ENCODE data around the gene IL31RA.

DNA sequence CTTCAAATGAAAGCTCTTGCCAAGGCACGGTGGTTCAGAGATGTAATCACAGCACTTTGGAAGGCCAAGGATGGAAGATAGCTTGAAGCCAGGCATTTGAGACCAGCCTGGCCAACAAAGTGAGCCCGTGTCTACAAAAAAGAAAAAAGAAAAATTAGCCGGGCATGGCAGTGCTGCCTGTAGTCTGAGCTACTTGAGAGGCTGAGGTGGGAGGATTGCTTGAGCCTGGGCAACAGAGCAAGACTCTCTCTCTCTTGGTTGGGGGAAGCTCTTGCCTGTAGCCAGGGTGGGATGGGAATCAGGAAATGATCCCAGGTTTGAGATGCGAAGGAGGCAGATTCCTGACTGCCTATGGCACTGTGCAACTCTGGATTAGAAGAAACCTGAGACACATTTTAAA lies 81.5 kb downstream of the IL31RA start:
- TF ChIP-seq POLR2AphosphoS5 (IDR thresholded peaks at IDR 0.05): no peak
- TF ChIP-seq, protein P1, sequence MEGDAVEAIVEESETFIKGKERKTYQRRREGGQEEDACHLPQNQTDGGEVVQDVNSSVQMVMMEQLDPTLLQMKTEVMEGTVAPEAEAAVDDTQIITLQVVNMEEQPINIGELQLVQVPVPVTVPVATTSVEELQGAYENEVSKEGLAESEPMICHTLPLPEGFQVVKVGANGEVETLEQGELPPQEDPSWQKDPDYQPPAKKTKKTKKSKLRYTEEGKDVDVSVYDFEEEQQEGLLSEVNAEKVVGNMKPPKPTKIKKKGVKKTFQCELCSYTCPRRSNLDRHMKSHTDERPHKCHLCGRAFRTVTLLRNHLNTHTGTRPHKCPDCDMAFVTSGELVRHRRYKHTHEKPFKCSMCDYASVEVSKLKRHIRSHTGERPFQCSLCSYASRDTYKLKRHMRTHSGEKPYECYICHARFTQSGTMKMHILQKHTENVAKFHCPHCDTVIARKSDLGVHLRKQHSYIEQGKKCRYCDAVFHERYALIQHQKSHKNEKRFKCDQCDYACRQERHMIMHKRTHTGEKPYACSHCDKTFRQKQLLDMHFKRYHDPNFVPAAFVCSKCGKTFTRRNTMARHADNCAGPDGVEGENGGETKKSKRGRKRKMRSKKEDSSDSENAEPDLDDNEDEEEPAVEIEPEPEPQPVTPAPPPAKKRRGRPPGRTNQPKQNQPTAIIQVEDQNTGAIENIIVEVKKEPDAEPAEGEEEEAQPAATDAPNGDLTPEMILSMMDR (IDR thresholded peaks at IDR 0.05): no peak
- no peak for TF ChIP-seq POLR2A (IDR thresholded peaks at IDR 0.05)
- no peak for TF ChIP-seq EP300 (IDR thresholded peaks at IDR 0.05)

All from suprapubic skin (tissue), 4 donors.